ENCODE measurements around the gene MCHR1. TPM values are rescaled to one million over a fixed set of nuclear protein-coding genes. Genes with fewer than 3 reads are reported as not detected.

Gene MCHR1
- total and polyA plus RNA-seq, 9 of the 15 experiments (the other 6 are each of a cell fraction or from before 2014, with no cell fraction given) = 0.03 to 0.50 TPM; not detected in 7

DNA sequence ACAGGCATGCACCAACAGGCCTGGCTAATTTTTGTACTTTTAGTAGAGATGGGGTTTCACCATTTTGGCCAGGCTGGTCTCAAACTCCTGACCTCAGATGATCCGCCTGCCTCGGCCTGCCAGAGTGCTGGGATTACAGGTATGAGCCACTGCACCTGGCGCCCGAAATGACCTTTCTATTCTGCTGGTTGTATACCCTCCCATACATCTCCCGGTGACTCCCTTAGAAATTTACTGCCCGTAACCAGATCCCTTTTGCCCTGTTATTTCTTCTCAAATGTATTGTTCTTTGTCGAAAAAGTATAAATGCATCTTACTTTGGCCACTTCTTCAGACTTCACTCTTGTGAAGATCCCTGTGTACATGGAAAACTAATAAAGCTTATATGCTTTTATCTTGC is 22.0 kb downstream of the MCHR1 start:
- Histone ChIP-seq H3K27ac (ENCODE audit: extremely low read depth, low read depth, low read length) (no peak overlapping the region), H3K36me3 (ENCODE audit: control insufficient read depth, insufficient read depth, low read length) (no peaks in the 10 kb centered on the region), H3K4me1 (replicated peaks in 1 of 2; ENCODE audit: control insufficient read depth in 2 of 2, insufficient read depth in 2 of 2, low read length in 2 of 2) (peaks cover 0 to 3% of the 10 kb centered on the region in 2 experiments; a peak in 1 of 5 replicates), H3K4me2 (ENCODE audit: insufficient read depth, low read length) (no peak overlapping the region), H4K20me1 (replicated peaks; ENCODE audit: control insufficient read depth, insufficient read depth, low read length) (no peaks in the 10 kb centered on the region), H3K79me2 (ENCODE audit: control insufficient read depth, insufficient read depth, low read length) (no peaks in the 10 kb centered on the region), H3K9me3 (replicated peaks; ENCODE audit: control insufficient read depth, insufficient read depth, low read depth, low read length) (no peaks in the 10 kb centered on the region), H2AFZ (ENCODE audit: low read depth, low read length) (no peak overlapping the region), H3K9ac (ENCODE audit: insufficient read depth in 1 of 2, low read depth in 2 of 2, low read length in 2 of 2) (no peak overlapping the region), H3K27me3 (ENCODE audit: control insufficient read depth in 2 of 2, insufficient read depth in 2 of 2, low read length in 2 of 2) (peaks cover 6 to 8% of the 10 kb centered on the region in 2 experiments; a peak in 2 of 5 replicates), H3K9me1 (ENCODE audit: control insufficient read depth, insufficient read depth, low read length) (no peaks in the 10 kb centered on the region), H3K4me3 (no peak overlapping the region)
- 24% methylated on average over 7 of the region's 7 CpGs for WGBS (ENCODE audit: insufficient coverage, low coverage, missing lambda C conversion rate)
- ChIA-PET CTCF (ENCODE audit: low intra/inter-chr PET ratio) (no interaction called here), POLR2A (interaction anchor here (2.0 kb wide), 1 partner anchor 10 kb away, joined by 6 read pairs; no protein-coding TSS in a partner anchor)
- BruUV-seq (replicated peaks) = no TSS peak
- ATAC-seq (no peak), FAIRE-seq (no peak), DNase-seq (ENCODE audit: extremely low read depth in 1 of 4, low spot score in 3 of 4) (no peak)
- in situ Hi-C loops (cut with MboI) = no loop called here
- intact Hi-C loops (cut with micrococcal nuclease) = no loop called here
- TF ChIP-seq, protein P1, sequence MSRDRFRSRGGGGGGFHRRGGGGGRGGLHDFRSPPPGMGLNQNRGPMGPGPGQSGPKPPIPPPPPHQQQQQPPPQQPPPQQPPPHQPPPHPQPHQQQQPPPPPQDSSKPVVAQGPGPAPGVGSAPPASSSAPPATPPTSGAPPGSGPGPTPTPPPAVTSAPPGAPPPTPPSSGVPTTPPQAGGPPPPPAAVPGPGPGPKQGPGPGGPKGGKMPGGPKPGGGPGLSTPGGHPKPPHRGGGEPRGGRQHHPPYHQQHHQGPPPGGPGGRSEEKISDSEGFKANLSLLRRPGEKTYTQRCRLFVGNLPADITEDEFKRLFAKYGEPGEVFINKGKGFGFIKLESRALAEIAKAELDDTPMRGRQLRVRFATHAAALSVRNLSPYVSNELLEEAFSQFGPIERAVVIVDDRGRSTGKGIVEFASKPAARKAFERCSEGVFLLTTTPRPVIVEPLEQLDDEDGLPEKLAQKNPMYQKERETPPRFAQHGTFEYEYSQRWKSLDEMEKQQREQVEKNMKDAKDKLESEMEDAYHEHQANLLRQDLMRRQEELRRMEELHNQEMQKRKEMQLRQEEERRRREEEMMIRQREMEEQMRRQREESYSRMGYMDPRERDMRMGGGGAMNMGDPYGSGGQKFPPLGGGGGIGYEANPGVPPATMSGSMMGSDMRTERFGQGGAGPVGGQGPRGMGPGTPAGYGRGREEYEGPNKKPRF (IDR thresholded peaks at IDR 0.05; ENCODE audit: low read depth, low read length) = no peak
- TF ChIP-seq, protein P2, sequence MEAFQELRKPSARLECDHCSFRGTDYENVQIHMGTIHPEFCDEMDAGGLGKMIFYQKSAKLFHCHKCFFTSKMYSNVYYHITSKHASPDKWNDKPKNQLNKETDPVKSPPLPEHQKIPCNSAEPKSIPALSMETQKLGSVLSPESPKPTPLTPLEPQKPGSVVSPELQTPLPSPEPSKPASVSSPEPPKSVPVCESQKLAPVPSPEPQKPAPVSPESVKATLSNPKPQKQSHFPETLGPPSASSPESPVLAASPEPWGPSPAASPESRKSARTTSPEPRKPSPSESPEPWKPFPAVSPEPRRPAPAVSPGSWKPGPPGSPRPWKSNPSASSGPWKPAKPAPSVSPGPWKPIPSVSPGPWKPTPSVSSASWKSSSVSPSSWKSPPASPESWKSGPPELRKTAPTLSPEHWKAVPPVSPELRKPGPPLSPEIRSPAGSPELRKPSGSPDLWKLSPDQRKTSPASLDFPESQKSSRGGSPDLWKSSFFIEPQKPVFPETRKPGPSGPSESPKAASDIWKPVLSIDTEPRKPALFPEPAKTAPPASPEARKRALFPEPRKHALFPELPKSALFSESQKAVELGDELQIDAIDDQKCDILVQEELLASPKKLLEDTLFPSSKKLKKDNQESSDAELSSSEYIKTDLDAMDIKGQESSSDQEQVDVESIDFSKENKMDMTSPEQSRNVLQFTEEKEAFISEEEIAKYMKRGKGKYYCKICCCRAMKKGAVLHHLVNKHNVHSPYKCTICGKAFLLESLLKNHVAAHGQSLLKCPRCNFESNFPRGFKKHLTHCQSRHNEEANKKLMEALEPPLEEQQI (IDR thresholded peaks at IDR 0.05) = no peak
- no peak for TF ChIP-seq NUFIP1 (IDR thresholded peaks at IDR 0.05; ENCODE audit: partially characterized antibody)
- no peak for TF ChIP-seq ZNF143 (CRISPR knock-in tag; IDR thresholded peaks at IDR 0.05)
- TF ChIP-seq SRSF7 (optimal IDR thresholded peaks at IDR 0.05; ENCODE audit: low read depth, low read length) = no peak
- no peak for TF ChIP-seq ZNF766 (CRISPR knock-in tag; conservative IDR thresholded peaks at IDR 0.05)
- no peak for TF ChIP-seq KAT8 (IDR thresholded peaks at IDR 0.05; ENCODE audit: low read depth)
- TF ChIP-seq POLR2AphosphoS2 (IDR thresholded peaks at IDR 0.05; ENCODE audit: low read length) = no peak
- TF ChIP-seq, protein P3, sequence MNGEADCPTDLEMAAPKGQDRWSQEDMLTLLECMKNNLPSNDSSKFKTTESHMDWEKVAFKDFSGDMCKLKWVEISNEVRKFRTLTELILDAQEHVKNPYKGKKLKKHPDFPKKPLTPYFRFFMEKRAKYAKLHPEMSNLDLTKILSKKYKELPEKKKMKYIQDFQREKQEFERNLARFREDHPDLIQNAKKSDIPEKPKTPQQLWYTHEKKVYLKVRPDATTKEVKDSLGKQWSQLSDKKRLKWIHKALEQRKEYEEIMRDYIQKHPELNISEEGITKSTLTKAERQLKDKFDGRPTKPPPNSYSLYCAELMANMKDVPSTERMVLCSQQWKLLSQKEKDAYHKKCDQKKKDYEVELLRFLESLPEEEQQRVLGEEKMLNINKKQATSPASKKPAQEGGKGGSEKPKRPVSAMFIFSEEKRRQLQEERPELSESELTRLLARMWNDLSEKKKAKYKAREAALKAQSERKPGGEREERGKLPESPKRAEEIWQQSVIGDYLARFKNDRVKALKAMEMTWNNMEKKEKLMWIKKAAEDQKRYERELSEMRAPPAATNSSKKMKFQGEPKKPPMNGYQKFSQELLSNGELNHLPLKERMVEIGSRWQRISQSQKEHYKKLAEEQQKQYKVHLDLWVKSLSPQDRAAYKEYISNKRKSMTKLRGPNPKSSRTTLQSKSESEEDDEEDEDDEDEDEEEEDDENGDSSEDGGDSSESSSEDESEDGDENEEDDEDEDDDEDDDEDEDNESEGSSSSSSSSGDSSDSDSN (IDR thresholded peaks at IDR 0.05; ENCODE audit: borderline replicate concordance in 1 of 2, low read depth in 2 of 2, low read length in 2 of 2) = no peak
- TF ChIP-seq, protein P4, sequence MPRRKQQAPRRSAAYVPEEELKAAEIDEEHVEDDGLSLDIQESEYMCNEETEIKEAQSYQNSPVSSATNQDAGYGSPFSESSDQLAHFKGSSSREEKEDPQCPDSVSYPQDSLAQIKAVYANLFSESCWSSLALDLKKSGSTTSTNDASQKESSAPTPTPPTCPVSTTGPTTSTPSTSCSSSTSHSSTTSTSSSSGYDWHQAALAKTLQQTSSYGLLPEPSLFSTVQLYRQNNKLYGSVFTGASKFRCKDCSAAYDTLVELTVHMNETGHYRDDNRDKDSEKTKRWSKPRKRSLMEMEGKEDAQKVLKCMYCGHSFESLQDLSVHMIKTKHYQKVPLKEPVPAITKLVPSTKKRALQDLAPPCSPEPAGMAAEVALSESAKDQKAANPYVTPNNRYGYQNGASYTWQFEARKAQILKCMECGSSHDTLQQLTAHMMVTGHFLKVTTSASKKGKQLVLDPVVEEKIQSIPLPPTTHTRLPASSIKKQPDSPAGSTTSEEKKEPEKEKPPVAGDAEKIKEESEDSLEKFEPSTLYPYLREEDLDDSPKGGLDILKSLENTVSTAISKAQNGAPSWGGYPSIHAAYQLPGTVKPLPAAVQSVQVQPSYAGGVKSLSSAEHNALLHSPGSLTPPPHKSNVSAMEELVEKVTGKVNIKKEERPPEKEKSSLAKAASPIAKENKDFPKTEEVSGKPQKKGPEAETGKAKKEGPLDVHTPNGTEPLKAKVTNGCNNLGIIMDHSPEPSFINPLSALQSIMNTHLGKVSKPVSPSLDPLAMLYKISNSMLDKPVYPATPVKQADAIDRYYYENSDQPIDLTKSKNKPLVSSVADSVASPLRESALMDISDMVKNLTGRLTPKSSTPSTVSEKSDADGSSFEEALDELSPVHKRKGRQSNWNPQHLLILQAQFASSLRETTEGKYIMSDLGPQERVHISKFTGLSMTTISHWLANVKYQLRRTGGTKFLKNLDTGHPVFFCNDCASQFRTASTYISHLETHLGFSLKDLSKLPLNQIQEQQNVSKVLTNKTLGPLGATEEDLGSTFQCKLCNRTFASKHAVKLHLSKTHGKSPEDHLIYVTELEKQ (CRISPR knock-in tag; IDR thresholded peaks at IDR 0.05) = no peak

Measured in K562 (cell line).